SW 1271 (cell line): ENCODE results near the gene TAOK2.

Experiments
- DNase-seq, 2 experiments: peaks; one replicate each; lab custom pipeline; 2025; lab: John Stamatoyannopoulos, UW

Gene TAOK2

GRCh38 chr16:29963021-29963743 lies 10.5 kb upstream of the TAOK2 start:
- no peak for DNase-seq

DNA sequence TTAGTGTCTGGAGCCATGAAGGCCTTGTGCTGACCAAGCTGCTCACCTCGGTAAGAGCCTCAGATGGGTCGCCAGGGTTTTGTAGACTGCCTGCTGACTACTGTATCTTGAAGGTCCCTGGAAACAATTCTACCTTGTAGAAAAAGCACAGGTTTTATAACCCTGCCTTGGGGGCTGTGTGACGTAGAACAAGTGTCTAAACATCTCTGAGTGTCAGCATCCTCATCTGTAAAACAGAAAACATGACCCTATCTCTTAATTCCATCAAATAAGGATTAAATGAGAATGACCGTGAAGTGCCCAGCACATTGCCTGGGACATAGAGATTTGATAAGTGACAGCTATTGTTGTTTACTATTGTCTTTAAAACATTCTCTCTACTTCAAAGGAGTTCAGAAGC lies 5.5 kb upstream of the TAOK2 start:
- DNase-seq: no peak

DNA sequence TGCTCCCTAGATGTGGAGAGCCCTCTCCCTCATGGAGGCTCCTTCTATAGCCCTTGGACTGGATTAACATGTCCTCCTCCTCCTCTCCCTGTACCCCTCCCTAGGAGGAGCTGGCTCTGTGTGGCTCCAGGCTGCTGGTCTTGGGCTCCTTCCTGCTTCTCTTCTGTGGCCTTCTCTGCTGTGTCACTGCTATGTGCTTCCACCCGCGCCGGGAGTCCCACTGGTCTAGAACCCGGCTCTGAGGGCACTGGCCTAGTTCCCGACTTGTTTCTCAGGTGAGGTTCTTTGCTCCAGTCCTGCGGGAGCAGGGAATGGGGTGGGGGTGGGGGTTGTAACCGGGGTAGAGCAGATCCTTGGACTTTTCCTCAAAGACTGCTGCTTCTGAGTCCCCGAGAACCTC lies 2.4 kb upstream of the TAOK2 start:
- DNase-seq: no peak

GRCh38 chr16:29972500-29972899 lies 1.2 kb upstream of the TAOK2 start:
- DNase-seq: no peak

DNA sequence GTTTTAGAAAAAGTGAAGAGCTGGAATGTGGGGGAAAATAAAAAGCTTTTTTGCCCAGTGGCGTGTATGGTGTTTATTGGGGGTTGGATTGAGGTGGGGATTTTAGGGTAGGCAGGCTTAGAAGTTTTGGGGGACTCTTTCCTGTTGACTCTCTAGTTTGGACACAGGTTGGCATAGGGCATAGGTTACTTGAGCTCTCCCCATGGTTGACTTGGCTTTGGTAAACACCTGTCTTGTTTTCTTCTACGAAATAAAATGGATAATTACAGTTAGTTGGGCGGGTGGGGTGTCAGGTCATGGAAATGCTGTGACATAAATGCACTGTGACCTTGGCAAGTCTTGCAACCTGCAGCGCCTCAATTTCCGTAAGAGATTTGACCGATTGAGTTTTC lies 680 bp upstream of the TAOK2 start:
- no peak for DNase-seq

- no peak for DNase-seq
Measured at GRCh38 chr16:29974291-29975133, 844 bp downstream of the TAOK2 start.

- DNase-seq: no peak
Measured at GRCh38 chr16:29975134-29975538, 1.5 kb downstream of the TAOK2 start.

GRCh38 chr16:29975811-29976511 lies 2.3 kb downstream of the TAOK2 start:
- DNase-seq: no peak

- DNase-seq: no peak
Measured at GRCh38 chr16:29977063-29977825, 3.6 kb downstream of the TAOK2 start.

DNA sequence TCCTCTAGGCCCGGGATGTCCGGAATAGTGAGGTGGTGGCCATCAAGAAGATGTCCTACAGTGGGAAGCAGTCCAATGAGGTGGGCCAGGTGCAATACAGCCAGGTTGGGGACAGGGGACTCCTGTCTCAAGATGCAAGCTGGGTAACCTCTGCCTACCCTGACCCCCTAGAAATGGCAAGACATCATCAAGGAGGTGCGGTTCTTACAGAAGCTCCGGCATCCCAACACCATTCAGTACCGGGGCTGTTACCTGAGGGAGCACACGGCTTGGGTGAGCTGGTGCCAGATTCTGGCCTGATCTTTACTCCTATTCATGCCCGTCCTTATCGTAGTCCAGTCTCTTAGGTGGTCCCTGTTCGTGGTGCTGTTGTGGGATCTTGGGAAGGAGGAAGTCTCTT lies 4.4 kb downstream of the TAOK2 start:
- DNase-seq: no peak

- no peak for DNase-seq
Measured at GRCh38 chr16:29978564-29979270, 5.0 kb downstream of the TAOK2 start.

GRCh38 chr16:29982560-29983419 lies 9.1 kb downstream of the TAOK2 start:
- no peak for DNase-seq

- DNase-seq: no peak
Measured at GRCh38 chr16:29983420-29984136, 9.9 kb downstream of the TAOK2 start.

DNA sequence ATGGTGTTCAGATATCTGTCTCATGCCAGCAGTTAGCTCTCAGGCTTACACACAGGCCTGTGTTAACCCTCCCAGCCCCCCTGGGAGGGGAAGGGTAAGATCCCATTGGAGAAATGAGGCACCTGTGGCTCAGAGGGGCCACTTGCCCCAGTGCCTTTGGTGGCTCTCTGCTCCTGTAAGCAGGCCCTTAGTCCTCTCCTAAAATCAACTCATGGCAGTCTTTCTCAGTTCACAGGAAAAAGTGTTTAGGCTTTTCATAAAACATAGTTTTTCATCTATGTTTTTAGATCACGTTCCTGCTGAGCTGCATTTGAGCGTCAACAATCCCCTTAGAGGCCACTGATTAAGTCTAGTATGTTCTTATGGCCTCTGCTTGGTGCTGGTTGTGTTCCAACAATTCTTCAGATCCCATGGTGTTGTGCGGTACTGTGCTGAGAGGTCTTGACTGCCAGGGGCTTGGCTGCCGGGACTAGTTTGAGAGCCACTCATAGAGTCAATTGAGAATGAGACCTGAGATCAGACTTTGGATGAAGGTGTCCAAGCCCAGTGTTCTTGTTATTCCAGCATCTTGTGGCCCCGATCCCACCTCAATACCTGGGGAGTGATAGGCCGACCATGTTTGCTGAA lies 10.6 kb downstream of the TAOK2 start:
- no peak for DNase-seq

DNA sequence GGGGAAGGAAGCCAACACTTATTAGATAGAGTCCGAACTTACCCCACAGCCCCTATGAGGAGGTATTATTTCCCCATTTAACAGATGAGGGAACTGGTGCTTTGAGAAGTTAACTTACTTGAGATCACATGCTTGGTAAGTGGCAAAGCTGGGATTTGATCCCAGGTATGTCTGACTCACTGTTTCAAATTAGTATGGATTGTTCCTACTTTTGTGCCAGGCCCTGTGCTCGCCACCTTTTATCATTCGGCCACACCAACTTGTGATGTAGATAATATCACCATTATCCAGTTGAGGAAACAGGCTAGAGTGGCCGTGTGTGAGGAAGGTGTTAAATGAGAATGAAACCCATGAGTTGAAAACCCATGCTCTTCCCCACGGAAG lies 11.1 kb downstream of the TAOK2 start:
- DNase-seq: no peak

DNA sequence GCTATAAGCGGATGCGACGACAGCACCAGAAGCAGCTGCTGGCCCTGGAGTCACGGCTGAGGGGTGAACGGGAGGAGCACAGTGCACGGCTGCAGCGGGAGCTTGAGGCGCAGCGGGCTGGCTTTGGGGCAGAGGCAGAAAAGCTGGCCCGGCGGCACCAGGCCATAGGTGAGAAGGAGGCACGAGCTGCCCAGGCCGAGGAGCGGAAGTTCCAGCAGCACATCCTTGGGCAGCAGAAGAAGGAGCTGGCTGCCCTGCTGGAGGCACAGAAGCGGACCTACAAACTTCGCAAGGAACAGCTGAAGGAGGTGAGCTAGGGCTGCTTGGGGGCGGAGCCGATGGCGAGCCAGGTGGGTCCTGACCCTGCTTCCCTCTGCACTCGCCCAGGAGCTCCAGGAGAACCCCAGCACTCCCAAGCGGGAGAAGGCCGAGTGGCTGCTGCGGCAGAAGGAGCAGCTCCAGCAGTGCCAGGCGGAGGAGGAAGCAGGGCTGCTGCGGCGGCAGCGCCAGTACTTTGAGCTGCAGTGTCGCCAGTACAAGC lies 11.7 kb downstream of the TAOK2 start:
- no peak for DNase-seq

GRCh38 chr16:29986231-29986630 lies 12.6 kb downstream of the TAOK2 start:
- DNase-seq: no peak

DNA sequence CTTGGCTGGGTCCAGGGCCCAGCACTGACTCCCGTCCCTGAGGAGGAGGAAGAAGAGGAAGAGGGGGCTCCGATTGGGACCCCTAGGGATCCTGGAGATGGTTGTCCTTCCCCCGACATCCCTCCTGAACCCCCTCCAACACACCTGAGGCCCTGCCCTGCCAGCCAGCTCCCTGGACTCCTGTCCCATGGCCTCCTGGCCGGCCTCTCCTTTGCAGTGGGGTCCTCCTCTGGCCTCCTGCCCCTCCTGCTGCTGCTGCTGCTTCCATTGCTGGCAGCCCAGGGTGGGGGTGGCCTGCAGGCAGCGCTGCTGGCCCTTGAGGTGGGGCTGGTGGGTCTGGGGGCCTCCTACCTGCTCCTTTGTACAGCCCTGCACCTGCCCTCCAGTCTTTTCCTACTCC lies 13.3 kb downstream of the TAOK2 start:
- no peak for DNase-seq
